HG03457 (cell line): Measurements from ENCODE around the gene PRADC1.

Experiments
- ATAC-seq: cut with Tn5 transposase; IDR thresholded peaks from one replicate; pipeline ENCODE4 v1.9.1; 2021; ENCODE audit warnings: moderate number of reproducible peaks; ENCODE audit not compliant: unreplicated experiment

PRADC1 gene

DNA sequence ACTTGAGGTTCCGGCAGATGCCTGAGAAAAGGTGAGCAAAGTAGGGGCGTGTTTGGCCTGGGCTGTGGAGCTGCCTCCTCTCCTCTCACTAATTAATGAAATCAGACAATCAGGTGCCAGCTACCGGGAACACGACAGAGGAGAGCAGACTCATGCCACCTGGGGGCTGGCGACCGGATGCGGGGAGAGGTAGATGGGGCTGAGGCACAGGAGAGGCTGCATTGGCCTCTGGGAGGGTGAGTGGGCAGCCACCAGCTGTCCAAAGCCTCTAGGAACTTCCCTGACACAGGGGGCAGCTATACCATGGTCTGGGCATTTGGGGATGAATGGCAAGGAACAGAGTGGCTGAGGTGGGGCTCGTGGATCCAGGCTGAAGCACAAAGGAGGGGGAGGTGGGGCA lies 26.2 kb upstream of the PRADC1 start:
- no peak for ATAC-seq

GRCh38 chr2:73258913-73259215 lies 25.8 kb upstream of the PRADC1 start:
- no peak for ATAC-seq

DNA sequence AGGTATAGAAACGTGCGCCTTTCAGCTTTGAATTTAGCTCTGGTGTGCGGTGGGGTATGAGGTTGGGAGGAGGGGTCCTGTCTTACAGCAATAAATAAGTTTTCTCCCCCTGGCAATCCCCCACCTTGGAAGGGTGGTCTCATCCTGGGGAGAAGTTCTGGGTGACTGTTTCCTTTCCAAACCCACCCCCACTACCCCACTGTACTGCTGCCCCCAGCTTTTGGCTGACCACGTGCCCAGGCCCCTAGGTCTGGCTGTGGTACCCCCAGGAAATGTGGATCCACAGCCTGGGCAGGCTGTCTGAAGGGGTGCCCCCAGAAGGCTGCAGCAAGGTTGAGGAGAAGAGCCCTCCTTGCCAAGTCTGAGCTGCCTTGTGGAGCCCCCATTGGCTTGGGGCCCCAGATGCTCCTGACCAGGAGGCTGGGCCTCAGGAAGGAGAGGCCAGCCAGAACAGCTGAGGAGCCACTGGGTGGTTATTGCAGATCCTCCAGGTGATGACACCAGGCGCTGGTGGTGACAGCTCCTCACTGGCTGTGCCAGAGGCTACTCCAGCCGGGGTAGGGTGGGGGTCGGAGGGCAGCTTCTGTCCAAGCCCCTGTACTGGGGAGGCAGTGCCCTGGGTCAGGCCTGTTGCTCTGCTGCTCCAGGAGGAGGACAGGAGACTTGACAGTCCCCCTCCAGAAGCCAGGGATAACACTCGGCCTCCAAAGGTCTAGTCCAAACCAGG lies 25.3 kb upstream of the PRADC1 start:
- ATAC-seq = no peak

- no peak for ATAC-seq
Observed at GRCh38 chr2:73257425-73258125, 24.5 kb upstream of the PRADC1 start.

- ATAC-seq = no peak
Observed at GRCh38 chr2:73257021-73257420, 24.0 kb upstream of the PRADC1 start.

DNA sequence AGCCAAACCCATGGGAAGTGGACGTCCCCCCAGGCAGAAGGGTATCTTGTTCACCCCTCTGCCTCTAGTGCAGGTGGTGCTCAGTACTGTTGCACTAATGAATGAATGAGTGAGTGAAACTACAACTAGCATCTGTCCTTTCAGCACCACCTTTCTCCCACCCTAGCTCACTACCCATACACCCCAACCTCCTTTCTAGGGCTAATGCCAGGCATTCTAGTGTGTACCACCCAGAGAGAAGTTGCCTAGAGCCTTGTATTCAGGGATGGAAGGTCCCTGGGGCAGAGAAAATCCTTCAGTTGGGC lies 23.5 kb upstream of the PRADC1 start:
- no peak for ATAC-seq

GRCh38 chr2:73255907-73256617 lies 23.0 kb upstream of the PRADC1 start:
- no peak for ATAC-seq

GRCh38 chr2:73255007-73255644 lies 22.1 kb upstream of the PRADC1 start:
- ATAC-seq = no peak

DNA sequence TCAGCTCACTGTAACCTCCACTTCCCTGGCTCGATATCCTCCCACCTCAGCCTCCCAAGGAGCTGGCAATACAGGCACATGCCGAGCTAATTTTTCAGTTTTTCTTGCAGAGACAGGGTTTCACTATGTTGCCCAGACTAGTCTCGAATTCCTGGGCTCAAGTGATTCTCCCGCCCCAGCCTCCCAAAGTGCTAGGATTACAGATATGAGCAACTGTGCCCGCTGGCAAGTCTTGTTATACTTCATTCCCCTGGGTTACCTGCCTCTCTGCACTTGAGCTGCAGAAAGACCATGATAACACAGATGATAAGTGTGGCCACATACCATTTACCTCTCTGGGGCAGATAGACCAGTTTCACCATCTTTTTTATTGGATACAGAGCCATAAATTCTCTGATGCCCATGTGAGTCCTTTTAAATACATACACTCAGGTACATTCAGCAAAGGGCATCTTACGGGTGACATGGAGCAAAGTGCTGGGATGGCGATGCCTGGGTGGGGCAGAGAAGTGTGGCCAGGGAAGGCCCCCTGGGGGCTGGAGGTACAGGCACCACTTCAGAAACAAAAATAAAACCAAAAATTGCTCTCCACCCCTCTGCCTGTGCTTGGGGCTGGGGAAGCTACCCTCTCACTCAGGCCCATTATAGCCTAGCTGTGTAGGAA lies 21.4 kb upstream of the PRADC1 start:
- ATAC-seq = no peak

- no peak for ATAC-seq
Observed at GRCh38 chr2:73253901-73254300, 20.9 kb upstream of the PRADC1 start.

- no peak for ATAC-seq
Observed at GRCh38 chr2:73253400-73253799, 20.4 kb upstream of the PRADC1 start.

- ATAC-seq = no peak
Observed at GRCh38 chr2:73252238-73253027, 19.4 kb upstream of the PRADC1 start.

GRCh38 chr2:73250872-73251846 lies 18.1 kb upstream of the PRADC1 start:
- ATAC-seq = no peak

DNA sequence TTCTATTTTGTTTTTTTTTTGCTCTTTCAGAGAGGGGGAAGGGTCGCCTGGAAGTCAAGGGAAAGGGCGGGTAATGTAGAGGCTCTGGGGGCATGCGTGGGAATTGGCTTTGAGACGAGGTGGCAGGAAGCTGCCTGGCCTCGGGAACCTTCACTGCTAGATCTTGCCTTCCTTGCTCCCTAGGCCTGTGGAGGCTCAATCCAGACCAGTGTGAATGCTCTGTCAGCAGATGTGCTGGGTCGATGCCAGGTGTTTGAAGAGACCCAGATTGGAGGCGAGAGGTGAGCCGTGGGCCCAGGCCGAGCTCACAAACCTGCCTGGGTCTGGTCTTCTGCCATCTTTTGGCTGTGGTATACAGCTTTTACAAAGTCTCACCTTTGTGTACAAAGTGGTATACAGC lies 16.6 kb upstream of the PRADC1 start:
- no peak for ATAC-seq

DNA sequence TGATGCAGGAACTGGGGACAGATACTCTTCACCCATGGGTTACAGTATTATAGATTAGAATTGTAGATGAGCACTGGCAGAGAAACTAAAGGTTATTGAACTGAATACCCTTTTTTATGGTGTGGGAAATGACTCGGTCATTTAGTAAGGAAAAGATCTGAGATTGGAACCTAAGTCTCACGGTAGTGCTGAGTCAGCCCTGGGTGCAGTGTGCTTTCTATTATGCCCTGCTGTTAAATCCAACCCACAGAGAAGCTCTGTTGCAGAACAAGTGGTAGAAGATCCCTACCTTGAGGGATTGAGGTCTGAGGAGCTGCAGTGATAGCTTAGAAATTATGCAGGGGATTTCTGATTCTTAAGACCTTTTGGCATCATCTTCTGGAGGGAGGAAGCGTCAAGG lies 13.8 kb upstream of the PRADC1 start:
- ATAC-seq = no peak

GRCh38 chr2:73244580-73244979 lies 11.5 kb upstream of the PRADC1 start:
- no peak for ATAC-seq

DNA sequence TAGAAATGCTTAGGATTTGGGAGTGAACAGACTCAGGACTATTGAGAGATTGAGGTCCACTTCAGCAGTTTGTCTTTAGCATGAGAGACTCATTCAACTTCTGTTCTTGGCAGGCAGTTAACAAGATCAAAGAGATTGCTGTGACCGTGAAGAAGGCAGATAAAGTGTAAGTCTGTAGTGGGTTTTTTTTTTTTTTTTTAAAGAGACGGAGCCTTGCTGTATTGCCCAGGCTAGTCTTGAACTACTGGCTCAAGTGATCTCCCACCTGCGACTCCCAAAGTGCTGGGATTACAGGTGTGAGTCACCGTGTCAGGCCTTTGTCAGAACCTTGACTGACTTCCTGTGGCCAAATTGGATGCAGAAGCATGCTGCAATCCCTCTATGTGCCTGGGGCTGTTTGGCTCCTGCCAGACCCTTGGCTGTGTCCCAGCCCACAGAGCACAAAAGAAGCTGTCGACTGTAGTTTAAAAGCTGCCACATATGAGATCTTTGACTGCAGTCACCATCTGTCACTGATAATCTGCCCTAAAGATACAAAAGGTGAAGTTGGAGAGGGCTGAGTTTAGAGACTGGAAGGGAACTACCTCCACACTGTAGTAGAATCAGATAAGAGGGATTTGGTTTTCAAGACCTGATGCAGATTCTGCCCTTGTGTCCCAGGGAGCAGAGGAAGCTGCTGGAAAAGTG lies 11.0 kb upstream of the PRADC1 start:
- ATAC-seq = no peak

DNA sequence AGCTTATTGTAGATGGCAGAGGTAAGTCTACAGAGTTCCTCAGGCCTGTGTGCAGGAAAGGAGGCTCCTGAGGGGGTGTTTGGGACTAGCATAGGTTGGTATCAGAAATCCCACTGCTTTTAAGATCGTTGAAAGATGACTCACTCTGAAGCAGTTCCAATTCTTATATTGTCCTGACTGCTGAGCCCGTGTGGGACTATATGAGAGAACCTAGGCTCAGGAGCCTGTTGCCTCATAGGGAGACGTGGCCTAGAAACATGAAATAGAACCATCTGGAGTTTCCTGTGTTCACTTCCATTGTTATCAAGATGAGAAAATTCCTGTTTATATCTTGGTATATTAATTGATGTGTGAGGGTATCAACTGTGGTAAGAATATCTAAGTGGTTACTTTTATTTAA lies 6.7 kb upstream of the PRADC1 start:
- no peak for ATAC-seq

DNA sequence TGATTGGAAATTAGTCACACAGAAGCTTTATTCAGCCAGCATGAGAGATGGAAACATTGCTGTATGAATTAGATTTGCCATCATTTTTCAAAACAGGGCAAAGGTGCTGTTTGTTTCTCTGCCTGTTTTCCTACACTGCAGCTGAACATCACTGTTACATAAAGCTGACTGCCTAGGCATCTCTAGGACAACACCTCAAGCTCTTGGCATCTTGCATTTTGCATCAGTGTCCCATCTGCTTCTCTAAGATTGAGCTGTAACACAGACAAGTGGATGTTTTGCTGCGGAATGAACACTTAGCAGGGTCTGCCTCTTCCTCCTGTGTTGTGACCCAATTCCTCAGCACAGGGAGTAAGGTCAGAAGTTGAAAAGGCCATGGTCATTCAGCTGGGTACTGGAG lies 5.9 kb upstream of the PRADC1 start:
- no peak for ATAC-seq
